HepG2 (cell line): Measurements from ENCODE around the gene NEURL2. TPM values are rescaled to one million over a fixed set of nuclear protein-coding genes. Genes with fewer than 3 reads are reported as not detected.

ENCODE experiments used
- ARNT ChIP-seq: fragments of 450-650 bp; IDR thresholded peaks from 2 replicates; pipeline ENCODE4 v1.6.1; 2017
- CTCF ChIP-seq: sonication (generic); formaldehyde crosslinking; IDR thresholded peaks from 2 replicates; pipeline ENCODE4 v1.5.0; 2020; ENCODE audit warnings: mild to moderate bottlenecking, missing genetic modification reagents, moderate library complexity
- MAFF ChIP-seq: IDR thresholded peaks from 2 replicates; pipeline ENCODE4 v1.6.1; 2011; ENCODE audit warnings: low read depth, low read length, improper control_type of control experiment
- MIER3 ChIP-seq: IDR thresholded peaks from 2 replicates; pipeline ENCODE4 v1.6.1; 2016; ENCODE audit warnings: missing compliant biosample characterization, borderline replicate concordance
- MTA3 ChIP-seq: sonication (generic); formaldehyde crosslinking; IDR thresholded peaks from 2 replicates; pipeline ENCODE4 v1.4.0; 2020; ENCODE audit warnings: missing genetic modification reagents
- SALL2 ChIP-seq: sonication (generic); formaldehyde crosslinking; IDR thresholded peaks from 2 replicates; pipeline ENCODE4 v1.8.1; 2023; ENCODE audit warnings: mild to moderate bottlenecking, missing genetic modification reagents, inconsistent platforms
- SNAI1 ChIP-seq: sonication (generic); formaldehyde crosslinking; IDR thresholded peaks from 2 replicates; pipeline ENCODE4 v1.5.0; 2020; ENCODE audit warnings: mild to moderate bottlenecking, missing genetic modification reagents, borderline replicate concordance
- SOX6 ChIP-seq, 2 experiments: fragments of 450-650 bp in 1 of 2; sonication (generic) in 1 of 2; formaldehyde crosslinking in 1 of 2; IDR thresholded peaks; 2 replicates each; pipeline versions ENCODE4 v1.4.0 to v1.6.1; 2017 to 2020; ENCODE audit warnings: antibody characterized with exemption in 1 of 2, mild to moderate bottlenecking in 1 of 2, missing genetic modification reagents in 1 of 2
- SPEN ChIP-seq: sonication (generic); formaldehyde crosslinking; IDR thresholded peaks from 2 replicates; pipeline ENCODE4 v1.5.1; 2020; ENCODE audit warnings: low read depth, mild to moderate bottlenecking, missing genetic modification reagents
- TARDBP ChIP-seq: sonication (generic); formaldehyde crosslinking; IDR thresholded peaks from 2 replicates; pipeline ENCODE4 v1.8.0; 2022; ENCODE audit warnings: mild to moderate bottlenecking, missing genetic modification reagents
- THYN1 ChIP-seq: sonication (generic); formaldehyde crosslinking; IDR thresholded peaks from 2 replicates; pipeline ENCODE4 v1.8.1; 2023; ENCODE audit warnings: low read depth, mild to moderate bottlenecking, moderate library complexity, missing genetic modification reagents, borderline replicate concordance
- ZBTB42 ChIP-seq: sonication (generic); formaldehyde crosslinking; IDR thresholded peaks from 2 replicates; pipeline ENCODE4 v1.5.0; 2020; ENCODE audit warnings: mild to moderate bottlenecking, missing genetic modification reagents
- ZNF124 ChIP-seq: sonication (generic); formaldehyde crosslinking; IDR thresholded peaks from 2 replicates; pipeline ENCODE4 v1.4.0; 2020; ENCODE audit warnings: missing genetic modification reagents
- ZNF160 ChIP-seq: sonication (generic); formaldehyde crosslinking; IDR thresholded peaks from 2 replicates; pipeline ENCODE4 v1.8.0; 2022; ENCODE audit warnings: mild to moderate bottlenecking, inconsistent platforms, missing genetic modification reagents
- ZNF17 ChIP-seq: sonication (generic); formaldehyde crosslinking; IDR thresholded peaks from 2 replicates; pipeline ENCODE4 v1.5.0; 2020; ENCODE audit warnings: mild to moderate bottlenecking, missing genetic modification reagents
- ZNF260 ChIP-seq: sonication (generic); formaldehyde crosslinking; IDR thresholded peaks from 2 replicates; pipeline ENCODE4 v1.4.0; 2020; ENCODE audit warnings: missing genetic modification reagents, low read depth, mild to moderate bottlenecking, borderline replicate concordance
- ZNF337 ChIP-seq: sonication (generic); formaldehyde crosslinking; IDR thresholded peaks from 2 replicates; pipeline ENCODE4 v1.5.1; 2020; ENCODE audit warnings: missing genetic modification reagents, low read depth, mild to moderate bottlenecking, borderline replicate concordance
- ZNF407 ChIP-seq: sonication (generic); formaldehyde crosslinking; IDR thresholded peaks from one replicate; pipeline ENCODE4 v1.5.1; 2020; ENCODE audit warnings: mild to moderate bottlenecking, missing genetic modification reagents; ENCODE audit errors: not compliant biosample characterization
- ZNF543 ChIP-seq: sonication (generic); formaldehyde crosslinking; IDR thresholded peaks from 2 replicates; pipeline ENCODE4 v1.4.0; 2020; ENCODE audit warnings: mild to moderate bottlenecking, missing genetic modification reagents
- ZNF577 ChIP-seq: sonication (generic); formaldehyde crosslinking; IDR thresholded peaks from 2 replicates; pipeline ENCODE4 v1.4.0; 2020; ENCODE audit warnings: mild to moderate bottlenecking, low read depth, missing genetic modification reagents, borderline replicate concordance
- ZNF75D ChIP-seq: sonication (generic); formaldehyde crosslinking; IDR thresholded peaks from 2 replicates; pipeline ENCODE4 v1.8.1; 2023; ENCODE audit warnings: missing genetic modification reagents, mild to moderate bottlenecking, borderline replicate concordance
- polyA plus RNA-seq, 8 experiments: library from polyadenylated mRNA; depleted of rRNA in 3 of 8; stranded (reverse) in 7 of 8; unstranded in 1 of 8; fragments of >200 nt; fragmentation: Illumina TruSeq in 4 of 8; extraction: Trizol in 4 of 8; gene quantifications; 2 replicates each; pipeline versions ENCODE4 v1.2.1 to v1.2.3, GENCODE V29; 2011 to 2016; ENCODE audit warnings: low read depth in 4 of 8, missing spikeins in 1 of 8, mixed read lengths in 1 of 8; ENCODE audit not compliant: insufficient read depth in 1 of 8
- total RNA-seq, 5 experiments: library from RNA; depleted of rRNA; stranded (reverse); fragments of >200 nt; fragmentation: Illumina TruSeq; extraction: Trizol; gene quantifications; 2 replicates each; pipeline ENCODE4 v1.2.3, GENCODE V29; 2016; ENCODE audit warnings: low read depth in 1 of 5

The NEURL2 gene
- total and polyA plus RNA-seq, 2 of the 13 experiments (the other 11 are each of a cell fraction or from before 2014, with no cell fraction given) = 7.2 to 9.7 TPM

- TF ChIP-seq MTA3 (CRISPR knock-in tag) = no peak
- no peak for TF ChIP-seq CTCF (CRISPR knock-in tag)
- no peak for TF ChIP-seq ZNF577
- TF ChIP-seq TARDBP (CRISPR knock-in tag) = no peak; the same call in 1 of the 2 replicates
- TF ChIP-seq ZNF75D (CRISPR knock-in tag) = no peak
- no peak for TF ChIP-seq ZNF124 (CRISPR knock-in tag)
- peak; percentile 51 for TF ChIP-seq ZNF407
- TF ChIP-seq ZBTB42 (CRISPR knock-in tag) = no peak
- TF ChIP-seq ARNT = no peak
- no peak for TF ChIP-seq SNAI1 (CRISPR knock-in tag)
- TF ChIP-seq ZNF543 = no peak
- no peak for TF ChIP-seq SOX6 (IDR thresholded peaks at IDR 0.05)
- peak; percentile 46; the same call in 1 of the 2 replicates for TF ChIP-seq SOX6 (CRISPR knock-in tag; IDR thresholded peaks at IDR 0.05)
- TF ChIP-seq SPEN (CRISPR knock-in tag) = no peak; the same call in 1 of the 2 replicates
- no peak for TF ChIP-seq MAFF
- no peak for TF ChIP-seq SALL2 (CRISPR knock-in tag)
- TF ChIP-seq ZNF160 = no peak
- TF ChIP-seq MIER3 (CRISPR knock-in tag) = no peak
- no peak for TF ChIP-seq ZNF17 (CRISPR knock-in tag)
- TF ChIP-seq ZNF337 (CRISPR knock-in tag) = no peak
- no peak for TF ChIP-seq THYN1 (CRISPR knock-in tag)
- TF ChIP-seq ZNF260 = no peak
Observed at GRCh38 chr20:45925821-45926506, 35.0 kb upstream of the NEURL2 start (continued).
